Measurements from ENCODE around the gene BID.

Gene BID

DNA sequence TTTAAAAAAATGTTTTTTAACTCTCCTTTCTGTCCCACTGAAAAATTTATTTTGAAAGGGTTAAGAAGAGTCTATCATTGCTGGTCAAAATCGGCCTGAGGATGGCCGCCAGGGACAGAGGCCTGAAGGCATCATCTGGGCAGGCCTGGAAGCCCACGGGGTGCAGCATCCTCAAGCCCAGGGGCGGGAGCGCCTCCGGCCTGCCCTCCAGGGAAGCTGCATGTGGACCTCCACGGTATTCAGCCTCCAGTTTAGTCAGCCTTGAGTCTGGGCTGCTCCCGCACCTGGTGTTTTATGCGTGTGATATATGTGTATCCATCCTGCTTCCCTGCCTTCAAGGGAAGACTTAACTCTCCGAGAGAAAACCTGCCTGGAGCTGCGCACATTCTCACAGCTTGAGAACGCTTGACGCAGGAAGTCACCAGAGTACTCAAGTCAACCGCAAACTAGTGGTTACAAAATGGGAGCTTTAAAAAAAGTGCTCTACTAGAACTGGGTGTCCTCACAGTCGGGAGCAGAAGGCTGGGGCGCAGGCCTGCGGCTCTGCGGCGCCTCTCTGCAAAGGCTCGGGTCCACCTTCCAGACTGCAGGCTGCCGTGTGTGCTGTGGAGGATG is 13.6 kb upstream of the BID start:
- H4K12ac ChIP-seq (ENCODE audit: low read depth, low read length): no peak overlapping the region

GRCh38 chr22:17787241-17787640 is 13.0 kb upstream of the BID start:
- H2AK5ac ChIP-seq (ENCODE audit: low read length): no peak overlapping the region
- H2AFZ ChIP-seq (ENCODE audit: insufficient read depth, low read length, poor library complexity): no peak overlapping the region
- H2BK12ac ChIP-seq (ENCODE audit: low read length): no peak overlapping the region
- no peaks in the 10 kb centered on the region for H3K9me3 ChIP-seq (ENCODE audit: insufficient read depth, low read depth, low read length)
- no peak overlapping the region for H3K18ac ChIP-seq (ENCODE audit: low read length)
- no peak for DNase-seq
- no peaks in the 10 kb centered on the region for H3K27me3 ChIP-seq (ENCODE audit: insufficient read depth, low read length)
- no peak overlapping the region for H3K4me3 ChIP-seq (ENCODE audit: low read depth, low read length)
- no peak overlapping the region for H3K9ac ChIP-seq (ENCODE audit: low read length)
- WGBS (ENCODE audit: extremely low coverage, insufficient coverage, insufficient read length): no CpG with 5 or more reads among the region's 8 CpGs
- H3K14ac ChIP-seq (ENCODE audit: low read length): no peak overlapping the region
- H3K79me1 ChIP-seq (ENCODE audit: low read length): no peaks in the 10 kb centered on the region
- no peak overlapping the region for H4K8ac ChIP-seq (ENCODE audit: low read depth, low read length)
- H2BK120ac ChIP-seq (ENCODE audit: insufficient read depth, low read length, poor library complexity): no peak overlapping the region
- H3K36me3 ChIP-seq (ENCODE audit: control insufficient read depth in 1 of 2, insufficient read depth in 2 of 2, low read length in 2 of 2): peaks cover 13 to 17% of the 10 kb centered on the region in 2 experiments
- no peaks in the 10 kb centered on the region for H3K79me2 ChIP-seq (ENCODE audit: control insufficient read depth, insufficient read depth, low read length, poor library complexity)
- H3K4ac ChIP-seq (ENCODE audit: low read depth, low read length): no peak overlapping the region
- H3K23ac ChIP-seq (ENCODE audit: low read length): no peak overlapping the region
- no peaks in the 10 kb centered on the region for H3K4me1 ChIP-seq (ENCODE audit: control insufficient read depth in 1 of 2, insufficient read depth in 2 of 2, low read length in 2 of 2)
- H4K91ac ChIP-seq (ENCODE audit: low read depth, low read length): no peak overlapping the region
- H4K12ac ChIP-seq (ENCODE audit: low read depth, low read length): no peak overlapping the region
- no peak overlapping the region for H3K4me2 ChIP-seq (ENCODE audit: low read length)
- no peak overlapping the region for H3K27ac ChIP-seq (ENCODE audit: low read depth, low read length)
- H2BK5ac ChIP-seq (ENCODE audit: low read depth, low read length, poor library complexity): no peak overlapping the region

More for the DNA sequence above, 13.6 kb upstream of the BID start:
- no CpG with 5 or more reads among the region's 21 CpGs for WGBS (ENCODE audit: extremely low coverage, insufficient coverage, insufficient read length)
- Histone ChIP-seq H3K36me3 (ENCODE audit: control insufficient read depth in 1 of 2, insufficient read depth in 2 of 2, low read length in 2 of 2) (peaks cover 13 to 17% of the 10 kb centered on the region in 2 experiments), H3K18ac (ENCODE audit: low read length) (no peak overlapping the region), H4K8ac (ENCODE audit: low read depth, low read length) (no peak overlapping the region), H3K4me3 (ENCODE audit: low read depth, low read length) (no peak overlapping the region), H3K4ac (ENCODE audit: low read depth, low read length) (no peak overlapping the region), H3K27me3 (ENCODE audit: insufficient read depth, low read length) (no peaks in the 10 kb centered on the region), H3K23ac (ENCODE audit: low read length) (no peak overlapping the region), H3K14ac (ENCODE audit: low read length) (no peak overlapping the region), H3K9me3 (ENCODE audit: insufficient read depth, low read depth, low read length) (no peaks in the 10 kb centered on the region), H2BK120ac (ENCODE audit: insufficient read depth, low read length, poor library complexity) (no peak overlapping the region), H2BK12ac (ENCODE audit: low read length) (no peak overlapping the region), H3K4me1 (ENCODE audit: control insufficient read depth in 1 of 2, insufficient read depth in 2 of 2, low read length in 2 of 2) (peaks cover 0 to 2% of the 10 kb centered on the region in 2 experiments), H2AFZ (ENCODE audit: insufficient read depth, low read length, poor library complexity) (no peak overlapping the region), H3K79me1 (ENCODE audit: low read length) (no peaks in the 10 kb centered on the region), H3K4me2 (ENCODE audit: low read length) (no peak overlapping the region), H3K79me2 (ENCODE audit: control insufficient read depth, insufficient read depth, low read length, poor library complexity) (no peaks in the 10 kb centered on the region), H3K27ac (ENCODE audit: low read depth, low read length) (no peak overlapping the region), H2BK5ac (ENCODE audit: low read depth, low read length, poor library complexity) (no peak overlapping the region), H2AK5ac (ENCODE audit: low read length) (no peak overlapping the region), H4K91ac (ENCODE audit: low read depth, low read length) (no peak overlapping the region), H3K9ac (ENCODE audit: low read length) (no peak overlapping the region)
- no peak for DNase-seq

- H2BK12ac ChIP-seq (ENCODE audit: low read length): no peak overlapping the region
- H2BK120ac ChIP-seq (ENCODE audit: insufficient read depth, low read length, poor library complexity): no peak overlapping the region
- H3K79me1 ChIP-seq (ENCODE audit: low read length): no peaks in the 10 kb centered on the region
- DNase-seq: peak in 1 of 2 donors; percentile 32
- H3K36me3 ChIP-seq (ENCODE audit: control insufficient read depth in 1 of 2, insufficient read depth in 2 of 2, low read length in 2 of 2): peaks cover 13 to 17% of the 10 kb centered on the region in 2 experiments
- no peak overlapping the region for H2BK5ac ChIP-seq (ENCODE audit: low read depth, low read length, poor library complexity)
- peaks cover 1 to 5% of the 10 kb centered on the region in 2 experiments for H3K4me1 ChIP-seq (ENCODE audit: control insufficient read depth in 1 of 2, insufficient read depth in 2 of 2, low read length in 2 of 2)
- H3K27me3 ChIP-seq (ENCODE audit: insufficient read depth, low read length): no peaks in the 10 kb centered on the region
- no peak overlapping the region for H4K8ac ChIP-seq (ENCODE audit: low read depth, low read length)
- no peak overlapping the region for H3K4me2 ChIP-seq (ENCODE audit: low read length)
- H2AFZ ChIP-seq (ENCODE audit: insufficient read depth, low read length, poor library complexity): no peak overlapping the region
- H3K14ac ChIP-seq (ENCODE audit: low read length): no peak overlapping the region
- H3K4me3 ChIP-seq (ENCODE audit: low read depth, low read length): no peak overlapping the region
- no peak overlapping the region for H4K91ac ChIP-seq (ENCODE audit: low read depth, low read length)
- H3K4ac ChIP-seq (ENCODE audit: low read depth, low read length): no peak overlapping the region
- H2AK5ac ChIP-seq (ENCODE audit: low read length): no peak overlapping the region
- no peaks in the 10 kb centered on the region for H3K9me3 ChIP-seq (ENCODE audit: insufficient read depth, low read depth, low read length)
- no CpG with 5 or more reads among the region's 18 CpGs for WGBS (ENCODE audit: extremely low coverage, insufficient coverage, insufficient read length)
- no peak overlapping the region for H3K18ac ChIP-seq (ENCODE audit: low read length)
- no peak overlapping the region for H3K9ac ChIP-seq (ENCODE audit: low read length)
- H3K79me2 ChIP-seq (ENCODE audit: control insufficient read depth, insufficient read depth, low read length, poor library complexity): no peaks in the 10 kb centered on the region
- no peak overlapping the region for H4K12ac ChIP-seq (ENCODE audit: low read depth, low read length)
- H3K27ac ChIP-seq (ENCODE audit: low read depth, low read length): no peak overlapping the region
- no peak overlapping the region for H3K23ac ChIP-seq (ENCODE audit: low read length)
Observed at GRCh38 chr22:17786435-17787161, 12.3 kb upstream of the BID start.

DNA sequence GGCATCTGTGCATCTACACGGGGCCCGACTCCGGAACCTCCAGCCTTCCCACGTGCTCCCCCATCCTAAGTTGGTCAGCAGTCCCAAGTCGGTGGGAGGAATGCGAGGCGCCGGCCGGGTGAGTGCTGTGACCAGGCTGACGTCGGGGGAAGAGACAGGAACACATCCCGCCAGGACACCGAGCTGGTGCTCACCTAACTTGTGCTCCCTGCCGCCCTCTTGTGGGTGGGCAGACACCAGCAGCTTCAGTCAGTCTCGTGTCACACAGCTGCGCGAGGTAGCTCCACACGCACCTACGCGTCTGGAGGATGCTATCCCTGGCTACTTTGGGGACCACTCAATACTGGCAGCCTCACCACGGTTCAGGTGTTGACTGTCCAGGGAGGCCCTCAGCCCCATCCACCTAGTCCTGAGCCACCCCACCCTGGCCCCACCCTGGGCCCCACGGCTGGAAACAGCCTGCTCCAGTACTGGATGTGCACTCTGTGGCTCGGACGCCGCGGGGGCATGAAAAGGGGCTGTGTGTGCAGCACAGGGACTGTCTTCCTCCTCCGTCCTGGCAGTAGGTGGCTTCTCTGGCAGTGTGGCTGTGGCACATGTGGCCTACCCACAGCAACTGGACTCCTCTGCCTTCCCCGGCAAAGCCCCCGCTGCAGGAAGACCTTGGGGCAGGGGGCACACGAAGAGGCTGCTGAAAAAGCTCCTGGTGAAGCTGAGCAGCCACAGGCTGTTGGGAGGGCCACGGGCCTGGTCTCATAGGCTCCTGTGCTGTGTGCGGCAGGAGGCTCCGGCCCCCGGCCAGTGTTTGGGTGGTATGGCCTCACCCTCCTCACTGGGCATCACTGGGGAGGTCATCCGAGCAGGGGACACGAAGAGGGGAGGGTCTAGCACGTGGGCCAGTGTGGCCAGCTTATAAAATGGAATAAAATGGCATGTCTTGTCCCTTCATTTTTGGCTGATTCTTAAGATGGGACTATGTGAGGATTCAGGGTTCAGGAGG is 11.2 kb upstream of the BID start:
- Histone ChIP-seq H3K4ac (ENCODE audit: low read depth, low read length) (no peak overlapping the region), H3K23ac (ENCODE audit: low read length) (no peak overlapping the region), H3K18ac (ENCODE audit: low read length) (no peak overlapping the region), H3K9ac (ENCODE audit: low read length) (no peak overlapping the region), H3K4me3 (ENCODE audit: low read depth, low read length) (no peak overlapping the region), H2BK120ac (ENCODE audit: insufficient read depth, low read length, poor library complexity) (no peak overlapping the region), H4K8ac (ENCODE audit: low read depth, low read length) (no peak overlapping the region), H2BK12ac (ENCODE audit: low read length) (no peak overlapping the region), H2BK5ac (ENCODE audit: low read depth, low read length, poor library complexity) (no peak overlapping the region), H4K91ac (ENCODE audit: low read depth, low read length) (no peak overlapping the region), H2AK5ac (ENCODE audit: low read length) (peak overlapping the region; percentile 7), H3K27ac (ENCODE audit: low read depth, low read length) (no peak overlapping the region), H3K27me3 (ENCODE audit: insufficient read depth, low read length) (no peaks in the 10 kb centered on the region), H3K4me2 (ENCODE audit: low read length) (no peak overlapping the region), H3K9me3 (ENCODE audit: insufficient read depth, low read depth, low read length) (no peaks in the 10 kb centered on the region), H3K14ac (ENCODE audit: low read length) (no peak overlapping the region), H3K4me1 (ENCODE audit: control insufficient read depth in 1 of 2, insufficient read depth in 2 of 2, low read length in 2 of 2) (peaks cover 1 to 5% of the 10 kb centered on the region in 2 experiments), H3K79me1 (ENCODE audit: low read length) (peaks cover 2% of the 10 kb centered on the region), H2AFZ (ENCODE audit: insufficient read depth, low read length, poor library complexity) (no peak overlapping the region), H4K12ac (ENCODE audit: low read depth, low read length) (no peak overlapping the region), H3K36me3 (ENCODE audit: control insufficient read depth in 1 of 2, insufficient read depth in 2 of 2, low read length in 2 of 2) (peaks cover 8 to 16% of the 10 kb centered on the region in 2 experiments), H3K79me2 (ENCODE audit: control insufficient read depth, insufficient read depth, low read length, poor library complexity) (no peaks in the 10 kb centered on the region)
- peak; percentile 62 to 87 for DNase-seq
- WGBS (ENCODE audit: extremely low coverage, insufficient coverage, insufficient read length): no CpG with 5 or more reads among the region's 37 CpGs
